ENCODE results near the gene SLC9A7.

- TF ChIP-seq, protein P1, sequence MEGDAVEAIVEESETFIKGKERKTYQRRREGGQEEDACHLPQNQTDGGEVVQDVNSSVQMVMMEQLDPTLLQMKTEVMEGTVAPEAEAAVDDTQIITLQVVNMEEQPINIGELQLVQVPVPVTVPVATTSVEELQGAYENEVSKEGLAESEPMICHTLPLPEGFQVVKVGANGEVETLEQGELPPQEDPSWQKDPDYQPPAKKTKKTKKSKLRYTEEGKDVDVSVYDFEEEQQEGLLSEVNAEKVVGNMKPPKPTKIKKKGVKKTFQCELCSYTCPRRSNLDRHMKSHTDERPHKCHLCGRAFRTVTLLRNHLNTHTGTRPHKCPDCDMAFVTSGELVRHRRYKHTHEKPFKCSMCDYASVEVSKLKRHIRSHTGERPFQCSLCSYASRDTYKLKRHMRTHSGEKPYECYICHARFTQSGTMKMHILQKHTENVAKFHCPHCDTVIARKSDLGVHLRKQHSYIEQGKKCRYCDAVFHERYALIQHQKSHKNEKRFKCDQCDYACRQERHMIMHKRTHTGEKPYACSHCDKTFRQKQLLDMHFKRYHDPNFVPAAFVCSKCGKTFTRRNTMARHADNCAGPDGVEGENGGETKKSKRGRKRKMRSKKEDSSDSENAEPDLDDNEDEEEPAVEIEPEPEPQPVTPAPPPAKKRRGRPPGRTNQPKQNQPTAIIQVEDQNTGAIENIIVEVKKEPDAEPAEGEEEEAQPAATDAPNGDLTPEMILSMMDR (conservative IDR thresholded peaks at IDR 0.05; ENCODE audit: low read depth in 2 of 2): no peak
- TF ChIP-seq ETS1 (IDR thresholded peaks at IDR 0.05): no peak
- no peak for TF ChIP-seq POLR2AphosphoS5 (IDR thresholded peaks at IDR 0.05; ENCODE audit: low read depth)
- TF ChIP-seq EZH2phosphoT487 (IDR thresholded peaks at IDR 0.05; ENCODE audit: unreplicated experiment): no peak
- TF ChIP-seq REST (IDR thresholded peaks at IDR 0.05; ENCODE audit: unreplicated experiment): no peak
Observed at GRCh38 chrX:46575991-46576392, 182.9 kb downstream of the SLC9A7 start.

All from GM23338 (cell line).